ENCODE data around the gene PYCR2.
A peak's percentile ranks its signal among the peaks of the same experiment; 100 is the strongest.
"Not testable (repeated sequence)": the region's sequence is repeated elsewhere in the genome, so short reads cannot be mapped to it uniquely, and the experiment has no call there.

PYCR2 gene

GRCh38 chr1:225949041-225949440 lies 25.0 kb upstream of the PYCR2 start:
- Mint-ChIP-seq H3K27me3 (peaks cover 23% of the 10 kb centered on the region), H3K27ac (no peak overlapping the region)

GRCh38 chr1:225946803-225947202 lies 22.8 kb upstream of the PYCR2 start:
- Mint-ChIP-seq H3K27me3 (peaks cover 16% of the 10 kb centered on the region), H3K27ac (no peak overlapping the region), H3K9me3 (no peaks in the 10 kb centered on the region)

More at GRCh38 chr1:225949041-225949440, 25.0 kb upstream of the PYCR2 start:
- Mint-ChIP-seq H3K9me3 (no peaks in the 10 kb centered on the region), H3K4me1 (ENCODE audit: low read depth) (peaks cover 9% of the 10 kb centered on the region), H3K4me3 (no peak overlapping the region), H3K36me3 (ENCODE audit: low read depth) (no peaks in the 10 kb centered on the region)

GRCh38 chr1:225946082-225946620 lies 22.1 kb upstream of the PYCR2 start:
- no peak overlapping the region for H3K4me3 Mint-ChIP-seq
- no peaks in the 10 kb centered on the region for H3K9me3 Mint-ChIP-seq
- no peaks in the 10 kb centered on the region for H3K36me3 Mint-ChIP-seq (ENCODE audit: low read depth)
- peaks cover 9% of the 10 kb centered on the region for H3K4me1 Mint-ChIP-seq (ENCODE audit: low read depth)
- peaks cover 9% of the 10 kb centered on the region for H3K27me3 Mint-ChIP-seq
- H3K27ac Mint-ChIP-seq: no peak overlapping the region

More at GRCh38 chr1:225946803-225947202, 22.8 kb upstream of the PYCR2 start:
- H3K4me3 Mint-ChIP-seq: no peak overlapping the region
- H3K4me1 Mint-ChIP-seq (ENCODE audit: low read depth): peaks cover 9% of the 10 kb centered on the region
- no peaks in the 10 kb centered on the region for H3K36me3 Mint-ChIP-seq (ENCODE audit: low read depth)

- no peak overlapping the region for H3K27ac Mint-ChIP-seq
- H3K9me3 Mint-ChIP-seq: no peaks in the 10 kb centered on the region
- no peaks in the 10 kb centered on the region for H3K36me3 Mint-ChIP-seq (ENCODE audit: low read depth)
- peaks cover 3% of the 10 kb centered on the region for H3K27me3 Mint-ChIP-seq
- no peak overlapping the region for H3K4me3 Mint-ChIP-seq
- peaks cover 9% of the 10 kb centered on the region for H3K4me1 Mint-ChIP-seq (ENCODE audit: low read depth)
These were observed 21.5 kb upstream of the PYCR2 start for GRCh38 chr1:225945564-225945963.

GRCh38 chr1:225944951-225945350 lies 20.9 kb upstream of the PYCR2 start:
- no peaks in the 10 kb centered on the region for H3K27me3 Mint-ChIP-seq
- H3K27ac Mint-ChIP-seq: peak overlapping the region; percentile 61
- no peak overlapping the region for H3K4me3 Mint-ChIP-seq

GRCh38 chr1:225944387-225944786 lies 20.3 kb upstream of the PYCR2 start:
- Mint-ChIP-seq H3K27ac (no peak overlapping the region), H3K4me3 (no peak overlapping the region), H3K9me3 (no peaks in the 10 kb centered on the region), H3K27me3 (no peaks in the 10 kb centered on the region), H3K36me3 (ENCODE audit: low read depth) (no peaks in the 10 kb centered on the region), H3K4me1 (ENCODE audit: low read depth) (peaks cover 9% of the 10 kb centered on the region)

More at GRCh38 chr1:225944951-225945350, 20.9 kb upstream of the PYCR2 start:
- Mint-ChIP-seq H3K4me1 (ENCODE audit: low read depth) (peaks cover 9% of the 10 kb centered on the region), H3K9me3 (no peaks in the 10 kb centered on the region), H3K36me3 (ENCODE audit: low read depth) (no peaks in the 10 kb centered on the region)

- Mint-ChIP-seq H3K27me3 (no peaks in the 10 kb centered on the region), H3K4me3 (no peak overlapping the region), H3K27ac (no peak overlapping the region), H3K9me3 (no peaks in the 10 kb centered on the region), H3K4me1 (ENCODE audit: low read depth) (peaks cover 9% of the 10 kb centered on the region), H3K36me3 (ENCODE audit: low read depth) (no peaks in the 10 kb centered on the region)
These were observed 19.5 kb upstream of the PYCR2 start for GRCh38 chr1:225943582-225943981.

GRCh38 chr1:225942574-225942973 lies 18.5 kb upstream of the PYCR2 start:
- Mint-ChIP-seq H3K27me3 (no peaks in the 10 kb centered on the region), H3K4me3 (no peak overlapping the region), H3K36me3 (ENCODE audit: low read depth) (no peaks in the 10 kb centered on the region), H3K9me3 (no peaks in the 10 kb centered on the region), H3K27ac (no peak overlapping the region), H3K4me1 (ENCODE audit: low read depth) (peaks cover 9% of the 10 kb centered on the region)

GRCh38 chr1:225941942-225942222 lies 17.8 kb upstream of the PYCR2 start:
- H3K27ac Mint-ChIP-seq: no peak overlapping the region

GRCh38 chr1:225941187-225941941 lies 17.3 kb upstream of the PYCR2 start, which contains the start of gene LEFTY2:
TSS of gene LEFTY2 (minus strand) at chr1:225941220. CDS start at chr1:225941140, 80 bp downstream.
- no peaks in the 10 kb centered on the region for H3K36me3 Mint-ChIP-seq (ENCODE audit: low read depth)
- H3K4me3 Mint-ChIP-seq: no peak within 1 kb of the TSS
- H3K27me3 Mint-ChIP-seq: no peaks in the 10 kb centered on the region
- no peaks in the 10 kb centered on the region for H3K9me3 Mint-ChIP-seq
- H3K27ac Mint-ChIP-seq: no peak within 1 kb of the TSS
- peaks cover 9% of the 10 kb centered on the region for H3K4me1 Mint-ChIP-seq (ENCODE audit: low read depth)

More at GRCh38 chr1:225941942-225942222, 17.8 kb upstream of the PYCR2 start:
- Mint-ChIP-seq H3K36me3 (ENCODE audit: low read depth) (no peaks in the 10 kb centered on the region), H3K9me3 (no peaks in the 10 kb centered on the region), H3K27me3 (no peaks in the 10 kb centered on the region), H3K4me1 (ENCODE audit: low read depth) (peaks cover 9% of the 10 kb centered on the region), H3K4me3 (no peak overlapping the region)

GRCh38 chr1:225940385-225941151 lies 16.5 kb upstream of the PYCR2 start:
- no peaks in the 10 kb centered on the region for H3K9me3 Mint-ChIP-seq
- H3K36me3 Mint-ChIP-seq (ENCODE audit: low read depth): no peaks in the 10 kb centered on the region
- no peaks in the 10 kb centered on the region for H3K27me3 Mint-ChIP-seq
- peaks cover 9% of the 10 kb centered on the region for H3K4me1 Mint-ChIP-seq (ENCODE audit: low read depth)
- H3K27ac Mint-ChIP-seq: no peak overlapping the region
- no peak overlapping the region for H3K4me3 Mint-ChIP-seq

GRCh38 chr1:225939939-225940310 lies 15.9 kb upstream of the PYCR2 start:
- not testable (repeated sequence) for H3K27ac Mint-ChIP-seq; H3K9me3 Mint-ChIP-seq; H3K27me3 Mint-ChIP-seq; H3K36me3 Mint-ChIP-seq (ENCODE audit: low read depth); H3K4me1 Mint-ChIP-seq (ENCODE audit: low read depth); H3K4me3 Mint-ChIP-seq

- not testable (repeated sequence) for H3K36me3 Mint-ChIP-seq (ENCODE audit: low read depth); H3K27ac Mint-ChIP-seq; H3K4me1 Mint-ChIP-seq (ENCODE audit: low read depth); H3K9me3 Mint-ChIP-seq; H3K4me3 Mint-ChIP-seq; H3K27me3 Mint-ChIP-seq
These were observed 15.3 kb upstream of the PYCR2 start for GRCh38 chr1:225939097-225939938.

- Mint-ChIP-seq H3K4me1 (ENCODE audit: low read depth) (no peaks in the 10 kb centered on the region), H3K27ac (no peak overlapping the region), H3K9me3 (no peaks in the 10 kb centered on the region), H3K36me3 (ENCODE audit: low read depth) (no peaks in the 10 kb centered on the region), H3K4me3 (no peak overlapping the region), H3K27me3 (no peaks in the 10 kb centered on the region)
These were observed 13.3 kb upstream of the PYCR2 start for GRCh38 chr1:225937048-225937968.

Data from stimulated activated naive CD8-positive, alpha-beta T cell treated with anti-CD3 and anti-CD28 coated beads, Interleukin-15, Interleukin-2, amounts not matched to agents 100 ng/mL and 50 ng/mL, for 24 hours (primary cell).